ENCODE measurements around the gene SLFN12L.
"Not testable (repeated sequence)": the region's sequence is repeated elsewhere in the genome, so short reads cannot be mapped to it uniquely, and the experiment has no call there.

The SLFN12L gene

GRCh38 chr17:35537601-35538141 lies at the start of gene SLFN12L:
Gene SLFN12L (minus strand): TSS chr17:35537678. CDS start chr17:35522364, 15,314 bp downstream.
- no peak for DNase-seq

DNA sequence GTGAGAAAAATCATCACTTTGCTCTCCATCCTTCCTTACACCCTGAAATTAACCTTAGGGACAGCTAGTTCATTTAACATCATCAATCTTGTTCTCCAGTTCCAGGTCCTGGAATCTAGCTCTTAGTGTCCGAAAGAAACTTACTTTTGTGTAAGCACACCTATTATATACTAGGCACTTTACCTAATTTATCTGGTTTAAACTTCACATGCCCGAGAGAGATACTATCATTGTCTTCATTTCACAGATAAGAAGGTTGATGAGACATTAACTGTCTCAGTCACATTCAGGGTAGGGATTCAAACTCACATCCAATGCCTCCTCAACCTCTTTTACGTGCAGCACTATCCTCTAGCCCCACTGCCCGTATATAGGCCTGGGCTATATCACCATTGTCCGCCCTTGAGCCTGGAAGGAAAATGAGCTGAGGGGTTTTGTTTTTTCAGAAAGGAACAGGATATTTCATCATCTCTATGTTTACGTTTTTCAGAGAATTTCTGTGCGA lies 49.1 kb upstream of the SLFN12L start:
- no peak for DNase-seq

- no peak for DNase-seq
Measured at GRCh38 chr17:35584061-35584460, 46.6 kb upstream of the SLFN12L start.

DNA sequence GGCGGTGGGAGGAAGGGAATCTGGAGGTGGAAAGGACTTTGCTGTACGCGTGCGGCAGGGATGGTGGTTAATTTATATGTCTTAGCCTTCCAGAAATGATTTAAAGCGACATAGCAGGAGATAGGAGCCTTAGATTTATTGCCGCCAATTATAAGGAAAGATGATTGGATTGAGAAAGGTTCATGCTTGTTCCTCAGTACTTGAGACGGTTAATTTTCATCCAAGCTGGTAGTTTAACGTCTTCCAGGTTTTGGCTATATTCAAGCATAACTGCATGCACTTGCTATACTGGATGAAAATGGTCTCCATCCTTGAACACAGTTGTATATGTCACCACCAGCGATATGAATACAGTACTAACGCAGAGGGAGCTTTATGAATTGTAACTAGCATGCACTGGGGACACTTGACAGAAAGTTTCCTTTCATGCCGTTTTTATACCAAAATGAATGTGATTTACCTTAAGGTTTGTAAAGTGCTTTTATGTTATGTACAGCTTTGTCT lies 41.5 kb upstream of the SLFN12L start:
- DNase-seq: no peak

DNA sequence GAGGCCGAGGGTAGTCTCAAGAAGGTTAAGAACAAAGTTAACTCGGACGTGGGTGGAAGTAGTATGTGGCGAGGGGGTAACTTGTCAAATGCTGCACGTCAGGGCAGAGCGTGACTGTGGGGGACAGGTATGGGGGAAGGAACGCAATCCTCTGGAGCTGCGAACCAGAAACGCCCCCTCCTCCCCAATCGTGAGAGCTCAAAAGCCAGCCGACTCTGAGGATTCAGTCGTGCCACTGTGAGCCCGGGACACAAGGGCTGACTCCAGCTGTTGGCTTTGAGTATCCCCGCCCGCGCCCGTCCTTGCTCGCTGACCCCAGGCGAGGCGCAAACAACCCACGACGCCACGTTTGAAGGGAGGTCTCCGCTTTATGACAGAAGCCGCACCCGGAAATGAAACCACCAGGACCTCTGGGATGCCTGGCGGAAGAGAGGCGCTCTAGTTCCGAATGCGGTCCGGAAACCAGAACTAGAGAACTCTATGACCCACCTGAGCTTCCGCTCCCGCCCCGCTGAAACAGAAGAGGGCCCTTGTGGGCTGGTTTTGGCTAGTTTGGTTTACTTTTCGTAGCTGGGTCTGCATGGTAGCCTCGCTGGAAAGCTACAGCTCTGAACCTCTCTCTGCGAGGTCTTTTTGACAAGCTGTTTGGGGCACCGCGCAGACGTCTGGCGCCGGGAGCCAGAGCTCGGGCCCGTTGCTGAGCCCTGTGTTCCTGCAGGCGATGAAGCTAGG lies 40.9 kb upstream of the SLFN12L start, which contains the start of gene PEX12:
Gene PEX12, minus strand, starts transcription at position 375 of the 732 bp plus-strand sequence. CDS start 550 bp downstream, outside the sequence.
- DNase-seq: peak; percentile 81 to 88

DNA sequence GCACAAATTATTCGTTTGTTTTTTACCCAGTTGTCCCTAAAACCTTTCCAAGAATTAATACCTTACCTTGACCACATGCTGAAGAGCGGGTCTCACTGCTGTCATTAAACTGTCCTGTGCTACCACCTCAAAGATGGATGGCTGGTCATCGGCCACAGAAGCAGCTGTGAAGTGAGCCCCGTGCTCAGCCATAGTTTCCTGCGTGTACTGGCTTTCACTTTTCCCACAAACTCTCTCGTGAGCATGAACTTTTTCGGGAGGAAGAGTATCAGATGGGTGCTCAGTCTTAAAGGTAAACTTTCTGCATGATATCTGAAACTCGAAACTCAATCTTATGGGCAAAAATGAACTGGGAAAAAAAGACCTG lies 40.3 kb upstream of the SLFN12L start:
- no peak for DNase-seq

DNA sequence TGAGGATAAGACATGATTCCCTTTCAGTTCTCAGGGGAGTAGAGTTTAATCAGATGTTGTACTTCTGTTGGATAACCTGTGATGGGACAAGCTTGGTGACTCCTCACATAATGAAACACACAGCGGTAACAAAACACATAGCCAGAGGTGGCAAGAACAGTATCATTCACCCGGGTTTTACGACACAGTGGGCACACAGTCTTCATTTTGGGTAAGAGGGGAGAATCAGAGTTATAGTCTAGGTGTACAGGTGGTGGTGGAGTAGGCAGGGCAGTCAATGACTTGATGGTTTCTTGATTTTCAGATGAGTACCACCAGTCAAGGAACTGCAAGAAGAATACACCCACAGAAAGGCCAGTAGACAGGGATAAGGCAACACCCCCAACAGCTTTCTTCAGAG lies 38.3 kb upstream of the SLFN12L start:
- DNase-seq: no peak

DNA sequence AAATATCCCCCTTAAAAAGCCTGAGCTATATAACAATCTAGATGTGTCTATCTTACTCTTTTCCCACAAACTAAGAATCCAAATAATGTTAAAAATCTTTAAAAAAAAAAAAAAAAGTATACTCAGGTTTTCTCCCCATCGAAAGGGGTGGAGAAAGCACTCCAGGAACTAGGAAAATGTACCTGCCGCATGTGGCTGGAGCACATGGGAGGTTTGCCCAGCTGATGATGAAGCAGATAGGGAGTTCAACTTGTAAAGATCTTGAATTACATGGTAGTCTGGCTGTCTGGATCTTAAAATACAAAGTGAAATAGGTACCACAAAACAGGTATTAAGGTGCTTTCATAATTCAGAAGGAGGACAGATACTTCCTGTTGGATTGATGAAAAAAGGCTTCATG lies 31.9 kb upstream of the SLFN12L start:
- DNase-seq: no peak

DNA sequence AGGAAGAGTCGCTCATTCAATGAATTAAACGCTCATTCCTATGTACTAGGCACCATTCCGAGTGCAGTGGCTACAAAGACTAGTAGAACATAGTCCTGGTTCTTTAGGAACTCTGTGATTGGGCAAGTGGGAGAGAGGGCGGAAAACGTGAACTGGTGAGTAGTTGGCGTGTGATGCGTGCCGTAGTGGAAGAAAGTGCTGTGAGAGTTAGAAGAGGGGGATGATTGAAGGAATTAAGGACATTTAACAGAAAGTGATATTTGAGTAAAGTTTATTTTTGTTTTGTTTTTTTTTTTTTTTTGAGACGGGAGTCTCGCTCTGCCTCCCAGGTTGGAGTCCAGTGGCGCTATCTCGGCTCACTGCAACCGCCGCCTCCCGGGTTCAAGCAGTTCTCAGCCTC lies 31.1 kb upstream of the SLFN12L start:
- DNase-seq: peak; percentile 18 to 41

GRCh38 chr17:35566968-35567367 lies 29.5 kb upstream of the SLFN12L start:
- no peak for DNase-seq

DNA sequence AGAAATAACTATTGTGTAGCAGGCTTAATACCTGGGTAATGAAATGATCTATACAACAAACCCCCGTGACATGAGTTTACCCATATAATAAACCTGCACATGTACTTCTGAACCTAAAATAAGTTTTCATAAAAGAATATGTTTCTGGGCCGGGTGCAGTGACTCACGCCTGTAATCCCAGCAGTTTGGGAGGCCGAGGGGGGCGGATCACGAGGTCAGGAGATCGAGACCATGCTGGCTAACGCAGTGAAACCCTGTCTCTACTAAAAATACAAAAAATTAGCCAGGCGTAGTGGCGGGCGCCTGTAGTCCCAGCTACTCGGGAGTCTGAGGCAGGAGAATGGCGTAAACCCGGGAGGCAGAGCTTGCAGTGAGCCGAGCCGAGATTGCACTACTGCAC lies 25.7 kb upstream of the SLFN12L start:
- not testable (repeated sequence) for DNase-seq

GRCh38 chr17:35560703-35561102 lies 23.2 kb upstream of the SLFN12L start, which contains the start of gene SLFN14:
Gene SLFN14 (minus strand): TSS chr17:35560819. CDS start chr17:35558062, 2,757 bp downstream.
- no peak for DNase-seq

GRCh38 chr17:35559495-35560210 lies 22.2 kb upstream of the SLFN12L start:
- DNase-seq: no peak

- DNase-seq: no peak
Measured at GRCh38 chr17:35557353-35557752, 19.9 kb upstream of the SLFN12L start.

GRCh38 chr17:35555691-35556090 lies 18.2 kb upstream of the SLFN12L start:
- DNase-seq: peak in 1 of 2 experiments; percentile 1

DNA sequence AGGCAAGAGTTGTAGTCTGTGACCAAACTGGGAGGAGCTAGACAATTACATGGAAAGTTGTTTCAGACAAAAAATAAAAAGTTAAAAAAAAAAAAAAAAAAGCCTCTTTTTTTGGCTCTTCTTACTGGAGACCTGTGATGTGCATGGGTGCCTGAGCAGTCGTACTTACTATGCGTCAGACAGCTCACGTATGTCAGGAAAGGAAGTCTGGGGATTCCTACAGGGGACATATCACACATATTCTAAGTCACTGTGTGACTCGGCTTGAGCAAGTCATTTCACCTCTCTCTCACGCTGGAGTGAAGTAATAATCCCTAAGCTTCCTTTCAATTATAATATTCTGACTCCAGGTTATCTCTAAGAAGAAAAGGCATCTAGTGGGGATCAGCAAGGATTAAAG lies 17.2 kb upstream of the SLFN12L start:
- DNase-seq: no peak

GRCh38 chr17:35553310-35553709 lies 15.8 kb upstream of the SLFN12L start:
- DNase-seq: no peak

GRCh38 chr17:35548978-35549377 lies 11.5 kb upstream of the SLFN12L start:
- DNase-seq: no peak

DNA sequence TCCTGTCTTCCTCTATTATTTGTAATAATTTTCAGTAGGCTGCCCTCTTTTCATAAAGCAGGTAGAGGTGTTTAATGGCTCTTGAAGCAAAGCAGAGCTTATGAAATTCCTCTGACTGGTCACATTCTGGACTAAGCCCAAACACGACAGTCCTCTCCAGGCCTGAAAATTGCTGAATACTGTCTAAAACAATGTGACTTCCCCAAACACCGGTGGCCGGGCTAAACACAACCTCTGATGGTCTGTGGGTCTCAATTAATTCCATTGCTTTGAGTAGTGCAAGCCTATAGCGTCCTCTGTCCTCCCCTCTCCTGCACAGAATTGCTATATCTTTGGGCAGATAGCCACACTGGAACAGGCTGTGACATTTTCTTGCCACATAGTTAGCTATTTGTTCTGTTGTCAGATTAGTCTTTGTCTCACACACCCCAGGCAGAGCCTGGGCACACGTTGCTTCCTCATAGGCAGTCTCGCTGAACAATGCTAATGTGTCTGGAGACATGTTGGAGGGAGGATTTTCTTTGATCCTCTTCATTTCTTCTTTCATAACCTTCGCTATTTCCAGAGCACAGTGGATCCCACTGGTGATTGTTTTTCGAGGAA lies 10.8 kb upstream of the SLFN12L start:
- no peak for DNase-seq

DNA sequence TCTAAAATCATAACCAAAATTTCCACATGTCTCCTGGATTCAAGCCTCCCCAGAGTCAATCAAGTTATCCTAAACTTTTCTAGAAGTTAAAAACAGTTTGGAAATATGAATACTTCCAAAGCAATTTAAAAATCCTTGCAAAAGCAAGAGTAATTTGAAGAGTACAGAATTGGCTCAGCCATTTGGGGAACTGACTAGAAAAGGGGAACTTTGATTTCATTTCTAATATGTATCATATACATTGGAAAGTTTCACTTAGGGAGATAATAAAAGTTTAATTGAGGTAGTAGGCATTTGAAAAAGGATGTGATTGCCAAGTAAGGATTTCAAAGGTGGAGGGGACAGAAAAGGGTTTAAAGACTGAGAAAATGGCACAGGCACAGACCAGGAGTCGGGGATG lies 9.0 kb upstream of the SLFN12L start:
- DNase-seq: no peak

DNA sequence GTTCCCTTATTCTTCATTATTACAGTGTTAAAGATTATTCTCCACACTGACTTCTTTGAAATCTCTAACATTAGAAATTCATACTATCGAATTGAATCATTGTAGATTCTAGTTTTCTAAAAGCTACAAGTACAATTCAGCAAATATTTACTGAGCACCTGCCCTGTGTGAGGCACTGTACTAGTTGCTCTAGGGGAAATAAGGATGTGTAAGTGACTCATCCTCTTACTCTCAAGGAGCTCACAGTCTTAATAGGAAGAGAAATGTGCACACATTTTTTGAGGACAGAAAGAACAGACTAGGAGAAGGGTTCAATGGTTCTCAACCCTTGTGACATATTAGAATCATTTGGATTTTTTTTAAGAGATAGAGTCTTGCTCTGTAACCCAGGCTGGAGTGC lies 7.7 kb upstream of the SLFN12L start:
- no peak for DNase-seq

DNA sequence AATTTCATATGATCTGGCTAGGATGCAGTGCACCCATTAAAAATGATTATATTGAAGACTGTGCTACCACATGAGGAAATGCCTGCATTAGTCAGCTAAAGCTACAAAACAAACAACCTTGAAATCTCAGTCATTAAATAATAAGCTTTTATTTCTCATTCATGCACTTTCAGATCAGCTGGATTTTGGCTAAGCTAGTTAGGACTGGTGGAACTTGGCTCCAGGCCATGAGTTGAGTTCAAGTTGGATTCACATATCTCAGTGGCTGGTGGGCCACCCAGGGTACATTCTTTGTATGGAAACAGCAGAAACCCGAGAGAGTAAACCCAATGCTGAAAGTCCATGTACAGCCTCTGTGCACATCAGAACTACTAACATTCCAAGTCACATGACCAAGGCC lies 6.4 kb upstream of the SLFN12L start:
- no peak for DNase-seq

DNA sequence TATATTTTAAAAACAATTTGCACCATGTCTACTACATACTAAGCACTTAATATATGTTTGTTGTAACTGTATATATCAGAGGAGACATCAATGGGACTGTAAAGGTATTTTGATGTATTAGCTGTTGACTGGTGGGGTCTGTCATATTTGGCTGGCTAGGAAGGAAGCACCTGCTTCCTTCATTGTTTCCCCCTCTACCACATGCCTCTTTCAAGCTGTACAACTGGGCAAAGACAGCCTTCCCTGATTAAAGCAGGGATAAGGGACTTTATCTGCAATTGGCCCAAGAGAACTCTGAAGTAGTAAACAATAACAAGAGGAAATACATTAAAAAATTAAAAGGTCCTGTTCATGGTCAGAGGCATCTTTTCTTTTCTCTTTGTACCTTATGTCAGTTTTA lies 5.5 kb upstream of the SLFN12L start:
- DNase-seq: no peak
